ENCODE measurements around the gene CEP97.

The CEP97 gene

GRCh38 chr3:101813817-101814440 lies 89.5 kb downstream of the CEP97 start:
- DNase-seq, result no peak

- DNase-seq, result no peak
Measured at GRCh38 chr3:101814835-101815234, 90.4 kb downstream of the CEP97 start.

DNA sequence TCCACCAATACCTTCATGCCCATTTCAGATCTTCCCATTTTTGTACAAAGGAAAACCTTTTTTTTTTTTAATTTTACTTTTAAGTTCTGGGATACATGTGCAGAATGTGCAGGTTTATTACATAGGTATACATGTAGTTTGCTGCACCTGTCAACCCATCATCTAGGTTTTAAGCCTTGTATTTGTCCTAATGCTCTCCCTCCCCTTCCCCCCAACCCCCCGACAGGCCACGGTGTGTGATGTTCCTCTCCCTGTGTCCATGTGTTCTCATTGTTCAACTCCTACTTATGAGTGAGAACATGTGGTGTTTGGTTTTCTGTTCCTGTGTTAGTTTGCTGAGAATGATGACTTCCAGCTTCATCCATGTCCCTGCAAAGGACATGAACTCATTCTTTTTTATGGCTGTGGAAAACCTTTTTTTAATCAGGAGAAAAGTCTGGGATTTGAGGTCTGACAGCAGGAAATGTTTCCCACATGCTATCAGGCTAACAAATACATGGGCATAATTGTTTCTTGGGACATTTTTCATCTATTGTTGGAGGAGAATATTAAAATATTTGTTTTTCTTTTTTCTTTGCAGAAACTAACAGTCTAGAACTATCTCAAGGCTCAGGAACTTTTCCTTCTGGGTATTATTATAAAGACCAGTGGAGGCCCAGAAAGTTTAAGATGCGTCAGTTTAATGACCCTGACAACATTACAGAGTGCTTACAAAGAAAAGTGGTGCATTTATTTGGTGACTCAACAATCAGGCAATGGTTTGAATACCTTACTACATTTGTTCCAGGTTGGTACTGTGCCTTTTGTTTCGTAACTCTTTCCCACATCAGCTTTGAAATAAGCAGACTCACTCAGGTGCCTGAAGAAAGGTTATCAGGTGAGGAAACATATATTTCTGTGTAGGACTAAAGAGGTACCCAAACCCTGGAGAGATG lies 92.1 kb downstream of the CEP97 start:
- DNase-seq, result no peak

DNA sequence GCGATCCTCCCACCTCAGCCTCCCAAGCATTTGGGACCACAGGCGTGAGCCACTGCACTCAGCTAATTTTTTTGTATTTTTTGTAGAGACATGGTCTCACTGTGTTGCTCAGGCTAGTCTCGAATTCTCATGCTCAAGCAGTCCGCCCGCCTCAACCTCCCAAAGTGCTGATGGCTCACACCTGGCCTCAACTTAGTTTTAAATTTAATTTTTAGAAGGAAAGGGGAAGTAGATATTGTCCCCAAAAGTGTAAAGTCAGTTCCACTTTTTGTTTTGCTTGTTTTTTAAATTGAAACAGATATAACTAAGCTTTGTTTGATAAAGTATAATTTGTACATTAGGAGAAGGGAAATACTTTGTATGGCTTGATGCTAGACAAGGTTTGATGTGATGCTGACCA lies 93.6 kb downstream of the CEP97 start:
- DNase-seq, result no peak

GRCh38 chr3:101819649-101820206 lies 95.3 kb downstream of the CEP97 start:
- DNase-seq, result no peak
